Measurements from ENCODE around the gene AFF1.

Gene AFF1, protein sequence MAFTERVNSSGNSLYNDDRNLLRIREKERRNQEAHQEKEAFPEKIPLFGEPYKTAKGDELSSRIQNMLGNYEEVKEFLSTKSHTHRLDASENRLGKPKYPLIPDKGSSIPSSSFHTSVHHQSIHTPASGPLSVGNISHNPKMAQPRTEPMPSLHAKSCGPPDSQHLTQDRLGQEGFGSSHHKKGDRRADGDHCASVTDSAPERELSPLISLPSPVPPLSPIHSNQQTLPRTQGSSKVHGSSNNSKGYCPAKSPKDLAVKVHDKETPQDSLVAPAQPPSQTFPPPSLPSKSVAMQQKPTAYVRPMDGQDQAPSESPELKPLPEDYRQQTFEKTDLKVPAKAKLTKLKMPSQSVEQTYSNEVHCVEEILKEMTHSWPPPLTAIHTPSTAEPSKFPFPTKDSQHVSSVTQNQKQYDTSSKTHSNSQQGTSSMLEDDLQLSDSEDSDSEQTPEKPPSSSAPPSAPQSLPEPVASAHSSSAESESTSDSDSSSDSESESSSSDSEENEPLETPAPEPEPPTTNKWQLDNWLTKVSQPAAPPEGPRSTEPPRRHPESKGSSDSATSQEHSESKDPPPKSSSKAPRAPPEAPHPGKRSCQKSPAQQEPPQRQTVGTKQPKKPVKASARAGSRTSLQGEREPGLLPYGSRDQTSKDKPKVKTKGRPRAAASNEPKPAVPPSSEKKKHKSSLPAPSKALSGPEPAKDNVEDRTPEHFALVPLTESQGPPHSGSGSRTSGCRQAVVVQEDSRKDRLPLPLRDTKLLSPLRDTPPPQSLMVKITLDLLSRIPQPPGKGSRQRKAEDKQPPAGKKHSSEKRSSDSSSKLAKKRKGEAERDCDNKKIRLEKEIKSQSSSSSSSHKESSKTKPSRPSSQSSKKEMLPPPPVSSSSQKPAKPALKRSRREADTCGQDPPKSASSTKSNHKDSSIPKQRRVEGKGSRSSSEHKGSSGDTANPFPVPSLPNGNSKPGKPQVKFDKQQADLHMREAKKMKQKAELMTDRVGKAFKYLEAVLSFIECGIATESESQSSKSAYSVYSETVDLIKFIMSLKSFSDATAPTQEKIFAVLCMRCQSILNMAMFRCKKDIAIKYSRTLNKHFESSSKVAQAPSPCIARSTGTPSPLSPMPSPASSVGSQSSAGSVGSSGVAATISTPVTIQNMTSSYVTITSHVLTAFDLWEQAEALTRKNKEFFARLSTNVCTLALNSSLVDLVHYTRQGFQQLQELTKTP

DNA sequence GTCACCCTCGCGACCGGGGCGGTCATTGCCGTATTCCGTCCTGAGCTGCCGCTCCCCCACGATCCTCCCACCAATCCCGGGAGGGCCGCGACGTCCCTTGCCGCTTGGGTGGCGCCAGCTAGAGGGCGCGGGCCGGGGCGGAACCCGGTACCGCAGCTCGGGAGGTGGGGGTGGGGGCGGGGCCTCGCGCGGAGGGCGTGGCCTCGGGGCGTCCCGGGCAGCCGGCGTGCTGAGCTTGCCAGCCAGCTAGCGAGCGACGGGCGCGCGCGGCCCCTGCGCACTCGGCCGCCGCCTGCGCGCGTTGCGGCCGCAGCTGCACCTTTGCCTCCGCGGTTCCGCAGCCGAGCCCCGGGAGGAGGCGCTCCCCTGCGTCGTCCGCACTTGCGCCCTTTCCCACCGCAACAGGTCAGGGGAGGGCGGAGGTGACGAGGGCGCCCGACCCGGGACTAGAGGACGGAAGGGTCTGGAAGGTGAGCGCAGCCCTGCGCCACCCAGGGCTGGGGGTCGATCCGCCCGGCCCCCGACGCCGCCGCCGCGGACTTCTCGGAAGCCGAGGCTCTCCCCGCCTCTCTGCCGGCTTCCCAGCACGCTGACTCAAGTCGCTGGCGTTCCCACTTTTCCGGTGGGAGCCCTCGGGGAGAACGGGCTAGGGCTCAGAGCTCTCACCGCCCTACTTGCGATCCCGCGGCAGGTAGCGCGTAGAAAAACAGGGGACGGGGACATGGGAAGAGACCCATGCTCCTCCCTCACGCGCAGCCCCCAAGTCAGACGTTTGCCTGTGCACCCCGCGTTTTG lies at the start of gene AFF1:
Gene AFF1, plus strand, starts transcription at position 241 of the 795 bp plus-strand sequence. CDS start 13,523 bp downstream, outside the sequence.
- peak; percentile 98 for DNase-seq

DNA sequence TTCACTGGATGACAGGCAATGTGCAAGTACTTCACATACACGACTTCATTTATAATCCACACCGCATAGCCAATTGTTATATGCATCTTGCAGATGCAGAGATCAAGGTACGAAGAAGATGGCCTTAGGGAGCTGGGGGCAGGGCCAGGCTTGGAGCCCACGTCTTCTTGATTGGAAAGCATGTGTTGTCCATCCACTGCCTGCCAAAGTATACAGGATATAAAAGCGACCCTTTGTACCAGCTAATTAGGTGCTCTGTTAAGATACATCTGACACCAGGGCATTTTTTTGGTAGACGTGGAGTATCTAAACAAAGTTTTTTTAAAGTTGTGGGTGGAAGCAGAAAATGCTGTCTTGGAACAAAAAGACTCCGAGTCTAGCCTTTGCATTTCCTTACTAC lies 44.0 kb upstream of the AFF1 start:
- no peak for DNase-seq

DNA sequence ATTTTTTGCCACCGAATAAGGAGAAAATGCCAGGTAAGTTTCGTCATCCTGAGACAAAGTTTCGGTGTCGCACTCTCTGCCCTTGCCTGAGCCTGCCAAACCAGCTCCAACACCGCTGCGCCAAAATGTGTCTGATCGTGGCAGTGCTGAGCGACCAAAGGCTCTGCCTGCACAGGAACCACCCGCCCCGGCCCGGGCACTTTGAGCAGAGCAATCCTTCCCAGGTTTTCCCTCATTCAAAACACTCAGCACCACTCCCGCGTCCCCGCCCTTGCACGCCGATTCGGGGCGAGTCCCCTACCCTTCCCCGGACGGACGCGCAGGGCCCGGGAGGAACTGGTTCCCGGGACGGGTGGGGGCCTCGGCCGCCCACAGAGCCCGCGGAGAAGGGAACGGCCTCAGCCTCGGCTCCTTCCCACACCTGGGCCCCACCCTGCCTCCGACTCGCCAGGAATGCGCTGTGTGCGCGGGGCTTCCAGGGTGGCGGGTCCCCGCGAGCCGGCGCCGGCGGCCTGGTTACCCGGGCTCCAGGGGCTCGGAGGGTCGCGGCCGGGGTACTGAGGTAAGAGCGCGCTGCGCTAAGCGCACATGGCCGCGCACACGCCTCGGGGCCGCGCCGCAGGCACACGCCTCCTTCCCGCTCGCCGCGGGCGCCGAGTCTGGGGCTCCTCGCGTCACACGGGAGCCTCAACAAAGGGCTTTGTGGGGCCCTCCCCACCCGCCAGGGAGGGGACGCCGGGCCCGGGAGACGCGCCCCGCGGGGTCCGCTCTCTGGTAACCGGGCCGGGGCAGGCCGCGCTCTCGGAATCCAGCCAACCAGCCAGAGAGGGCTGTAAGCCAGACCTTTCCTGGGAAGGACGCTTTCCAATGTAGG lies 42.8 kb upstream of the AFF1 start, which contains the start of gene C4orf36:
Gene C4orf36, minus strand, starts transcription at position 661 of the 874 bp plus-strand sequence. CDS start 902 bp downstream, outside the sequence.
- DNase-seq, result peak; percentile 82

DNA sequence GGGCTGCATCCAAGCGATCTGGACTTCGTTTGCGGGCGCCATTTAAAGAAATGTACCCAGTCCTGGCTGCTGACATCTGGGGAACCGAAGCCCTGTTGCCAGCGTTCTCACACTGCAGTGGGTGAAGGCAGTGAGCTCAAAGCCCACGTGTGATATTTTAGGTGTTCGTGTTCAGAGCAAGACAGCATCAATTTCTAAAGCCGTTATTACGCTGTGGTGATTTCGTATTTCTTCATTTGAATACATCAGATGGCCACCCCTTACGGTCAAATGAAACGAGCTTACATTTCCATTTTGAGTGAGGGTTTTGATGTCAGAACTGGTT lies 42.2 kb upstream of the AFF1 start:
- peak; percentile 41 for DNase-seq

DNA sequence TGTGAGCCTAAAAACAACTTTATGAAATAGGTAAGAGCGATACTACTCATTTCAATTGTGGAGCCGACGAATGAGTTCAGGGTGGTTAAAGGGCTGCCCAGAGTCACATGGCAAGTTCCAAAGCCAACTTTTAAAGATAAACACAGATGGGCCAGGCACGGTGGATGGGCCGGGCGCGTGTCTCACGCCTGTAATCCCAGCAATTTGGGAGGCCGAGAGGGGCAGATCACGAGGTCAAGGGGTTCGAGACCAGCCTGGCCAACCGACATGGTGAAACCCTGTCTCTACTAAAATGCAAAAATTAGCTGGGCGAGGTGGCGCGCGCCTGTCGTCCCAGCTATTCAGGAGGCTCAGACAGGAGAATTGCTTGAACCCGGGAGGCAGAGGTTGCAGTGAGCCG lies 41.7 kb upstream of the AFF1 start:
- DNase-seq, result no peak

DNA sequence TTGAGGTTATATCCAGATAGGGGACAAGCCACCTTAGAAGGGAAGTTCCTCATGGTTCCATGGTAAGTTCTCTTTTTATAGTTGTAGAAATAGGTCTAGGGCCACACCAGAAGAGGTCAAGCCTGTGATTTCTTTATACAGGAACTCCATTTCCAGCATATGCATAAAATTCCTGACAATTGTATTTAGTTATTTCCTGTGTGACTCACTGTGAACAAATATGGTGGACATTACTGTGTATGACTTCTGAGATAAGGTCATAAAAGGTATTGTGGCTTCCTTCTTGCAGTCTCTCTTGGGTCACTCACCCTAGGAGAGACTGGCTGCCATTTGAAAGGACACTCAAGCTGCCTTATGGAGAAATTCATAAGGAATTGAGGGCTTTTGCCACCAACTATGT lies 40.4 kb upstream of the AFF1 start:
- no peak for DNase-seq

DNA sequence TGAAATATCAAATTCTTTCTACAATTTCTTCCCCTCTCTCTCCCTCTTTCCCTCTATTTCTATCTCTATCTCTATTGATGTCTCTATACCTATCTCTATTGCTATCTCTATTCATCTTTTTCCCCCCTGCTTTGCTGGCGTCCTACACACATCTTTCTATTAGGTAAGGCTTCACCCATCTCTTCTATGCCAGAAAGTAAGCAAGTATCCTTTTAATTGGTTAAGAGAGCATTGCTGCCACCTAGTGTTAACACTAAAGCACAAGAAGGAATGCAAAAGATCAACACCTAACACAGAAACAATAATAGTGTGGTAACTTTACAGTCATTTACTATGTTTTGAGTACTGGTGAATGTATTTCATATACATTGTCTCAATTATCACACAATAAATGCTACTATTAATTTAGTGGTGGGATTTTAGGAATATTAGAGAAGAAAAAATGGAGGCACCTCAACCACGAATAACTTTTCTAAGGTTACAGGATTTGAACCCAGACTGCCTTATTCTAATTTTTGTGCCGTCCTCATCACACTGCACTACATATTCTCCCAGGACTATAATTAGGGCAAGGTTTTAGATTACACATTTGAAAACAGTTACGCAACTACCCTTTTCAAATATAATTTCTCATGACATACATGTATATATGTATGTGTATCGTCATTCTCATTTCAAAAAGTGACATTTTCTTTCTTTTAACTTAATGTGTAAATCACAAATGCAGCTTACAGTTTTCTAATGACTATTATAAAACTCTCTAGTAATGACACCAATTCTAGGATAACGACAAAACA lies 38.9 kb upstream of the AFF1 start:
- DNase-seq, result peak; percentile 89

DNA sequence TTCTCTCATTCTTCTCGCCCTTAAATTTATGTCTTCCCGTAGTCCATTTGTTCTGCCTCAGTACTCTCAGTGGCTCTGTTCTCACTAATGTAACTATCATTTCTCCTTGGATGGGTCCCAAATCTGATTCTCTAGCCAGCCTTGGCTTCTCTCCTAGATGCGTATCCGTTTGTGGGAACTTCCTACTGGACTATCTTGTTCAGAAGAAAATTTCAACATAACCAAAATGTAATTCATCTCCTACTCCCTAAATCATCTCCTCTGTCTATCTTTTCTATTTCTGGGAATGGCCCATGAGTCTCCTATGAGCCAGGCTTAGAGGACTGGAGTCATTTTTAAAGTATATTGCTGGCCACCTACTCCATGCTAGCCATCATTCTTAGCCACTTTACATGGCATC lies 38.2 kb upstream of the AFF1 start:
- no peak for DNase-seq

DNA sequence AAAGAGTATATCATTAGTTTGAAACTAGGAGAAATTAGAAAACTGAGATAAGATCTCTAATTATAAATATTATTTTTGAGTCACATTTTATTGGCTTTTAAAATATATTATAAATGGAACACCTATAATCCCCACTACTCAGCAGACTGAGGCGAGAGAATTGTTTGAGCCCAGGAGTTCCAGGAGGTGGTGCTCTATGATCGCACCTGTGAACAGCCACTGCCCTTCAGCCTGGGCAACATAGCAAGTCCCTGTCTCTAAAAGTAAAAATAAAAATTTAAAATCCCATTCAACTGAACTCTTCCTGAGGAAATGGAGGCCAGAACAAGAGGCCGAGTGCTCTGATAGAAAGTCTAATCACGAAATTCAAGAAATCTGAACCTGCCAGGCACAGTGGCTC lies 36.2 kb upstream of the AFF1 start:
- peak; percentile 60 for DNase-seq

DNA sequence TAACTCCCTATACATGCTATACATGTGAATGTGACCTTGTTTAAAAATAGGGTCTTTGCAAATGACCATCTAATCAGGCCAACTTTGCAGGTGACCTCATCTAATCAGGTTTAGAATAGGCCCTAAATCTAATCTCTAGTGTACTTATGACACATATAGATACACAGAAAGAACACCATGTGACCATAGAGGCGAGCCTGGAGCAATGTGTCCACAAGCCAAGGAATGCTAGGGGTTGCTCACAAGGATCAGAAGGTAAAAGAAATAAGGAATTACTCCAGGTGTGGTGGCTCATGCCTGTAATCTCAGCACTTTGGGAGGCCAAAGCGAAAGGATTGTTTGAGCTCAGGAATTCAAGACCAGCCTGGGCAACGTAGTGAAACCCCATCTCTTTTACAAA lies 32.9 kb upstream of the AFF1 start:
- no peak for DNase-seq

DNA sequence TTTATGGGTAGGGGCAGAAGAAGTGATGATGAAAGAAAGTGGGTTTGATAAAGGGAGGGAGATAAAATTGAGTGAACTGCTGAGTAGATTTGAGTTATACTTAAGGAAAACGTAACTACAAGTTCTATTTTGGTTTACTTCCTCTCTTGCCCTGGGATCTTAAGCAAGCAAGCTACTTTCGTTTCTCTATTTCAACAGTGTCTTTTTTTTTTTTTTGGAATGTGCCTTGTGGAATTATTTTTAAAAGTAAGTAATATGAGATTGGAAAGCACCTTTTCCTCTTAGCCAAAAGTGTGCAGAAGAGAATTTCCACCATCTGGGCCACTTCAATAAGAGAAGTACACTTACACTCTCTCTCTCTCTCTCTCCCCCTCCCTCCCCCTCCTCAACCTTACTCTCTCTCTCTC lies 26.6 kb upstream of the AFF1 start:
- DNase-seq, result peak; percentile 74

DNA sequence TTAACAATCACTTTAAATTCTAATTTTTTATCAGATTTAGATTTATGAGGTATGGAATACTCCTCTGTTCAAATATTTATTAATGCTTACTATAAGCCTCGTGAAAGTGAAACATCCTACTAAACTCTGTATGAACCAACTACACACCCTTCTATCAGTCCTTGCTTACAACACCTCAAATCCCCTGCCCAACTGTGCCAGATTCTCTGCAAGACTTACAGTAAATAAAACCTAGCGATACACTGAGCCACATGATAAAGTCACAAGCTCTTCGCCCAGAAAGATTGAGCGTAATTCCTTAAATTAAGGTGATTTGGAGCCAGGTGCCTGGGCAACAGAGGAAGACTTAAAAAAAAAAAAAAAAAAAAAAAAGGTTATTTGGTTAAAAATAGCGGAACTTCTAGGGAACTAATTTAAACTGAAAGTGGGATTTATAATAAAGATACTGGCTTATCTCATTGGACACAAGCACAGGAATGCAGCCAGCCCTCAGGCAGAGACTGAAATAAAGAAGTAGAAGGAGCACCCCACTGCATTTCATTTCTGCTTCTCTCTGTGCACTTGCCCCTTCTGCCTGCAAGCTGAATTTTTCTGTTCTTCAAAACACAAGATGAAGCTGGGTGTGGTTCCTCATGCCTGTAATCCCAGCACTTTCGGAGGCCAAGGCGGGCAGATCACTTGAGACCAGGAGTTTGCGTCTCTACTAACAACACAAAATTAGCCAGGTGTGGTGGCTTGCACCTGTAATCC lies 25.1 kb upstream of the AFF1 start:
- DNase-seq, result peak; percentile 89

DNA sequence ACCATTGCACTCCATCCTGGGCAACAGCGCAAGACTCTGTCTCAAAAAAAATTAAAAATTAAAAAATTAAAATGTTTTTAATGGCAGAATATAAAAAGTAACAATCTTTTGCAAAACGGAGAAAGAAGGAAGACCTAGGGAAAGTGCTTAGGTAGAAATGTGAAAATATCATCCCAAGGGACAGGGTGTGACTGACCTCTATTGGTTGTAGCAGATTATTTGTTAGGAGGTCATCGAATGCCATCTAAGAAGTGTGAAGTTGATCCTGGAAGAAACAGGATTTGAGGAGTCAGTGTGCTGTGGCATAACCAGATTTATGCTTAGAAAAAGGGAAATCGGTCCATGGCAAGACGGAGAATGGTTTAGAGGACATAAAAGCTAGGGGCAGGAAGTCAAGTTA lies 24.4 kb upstream of the AFF1 start:
- DNase-seq, result no peak

DNA sequence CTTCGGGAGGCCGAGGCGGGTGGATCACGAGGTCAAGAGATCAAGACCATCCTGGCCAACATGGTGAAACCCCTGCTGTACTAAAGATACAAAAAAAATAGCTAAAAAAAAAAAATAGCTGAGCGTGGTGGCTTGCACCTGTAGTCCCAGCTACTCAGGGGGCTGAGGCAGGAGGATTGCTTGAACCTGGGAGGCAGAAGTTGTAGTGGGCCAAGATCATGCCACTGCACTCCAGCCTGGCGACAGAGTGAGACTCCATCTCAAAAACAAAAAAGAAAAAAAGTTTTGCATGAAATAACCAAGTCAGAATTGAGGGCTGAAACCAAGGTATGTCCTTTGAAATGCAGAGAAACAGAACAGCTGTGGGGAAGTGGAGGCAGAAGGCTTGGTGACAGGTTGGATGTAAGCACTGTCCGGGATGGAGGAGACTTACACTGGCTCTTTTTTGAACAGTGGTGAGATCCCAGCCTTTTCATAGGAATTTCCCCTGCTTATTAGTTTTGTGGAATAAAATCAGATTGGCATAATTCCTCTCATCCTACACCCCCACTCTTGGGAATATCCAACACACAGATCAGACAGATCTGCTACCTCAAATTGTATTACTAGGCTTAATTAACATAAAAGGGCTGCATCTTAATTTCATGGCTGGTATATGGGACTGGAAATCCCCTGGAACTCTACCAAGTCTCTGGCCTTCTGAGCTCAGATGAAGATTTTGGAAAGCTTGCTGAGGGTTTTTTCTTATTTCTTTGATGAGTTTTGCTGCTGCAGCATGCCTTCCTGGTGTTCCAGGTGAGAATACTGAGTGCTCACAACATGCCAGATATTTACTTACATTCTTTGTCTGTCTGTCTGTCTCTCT lies 23.8 kb upstream of the AFF1 start:
- DNase-seq, result no peak

DNA sequence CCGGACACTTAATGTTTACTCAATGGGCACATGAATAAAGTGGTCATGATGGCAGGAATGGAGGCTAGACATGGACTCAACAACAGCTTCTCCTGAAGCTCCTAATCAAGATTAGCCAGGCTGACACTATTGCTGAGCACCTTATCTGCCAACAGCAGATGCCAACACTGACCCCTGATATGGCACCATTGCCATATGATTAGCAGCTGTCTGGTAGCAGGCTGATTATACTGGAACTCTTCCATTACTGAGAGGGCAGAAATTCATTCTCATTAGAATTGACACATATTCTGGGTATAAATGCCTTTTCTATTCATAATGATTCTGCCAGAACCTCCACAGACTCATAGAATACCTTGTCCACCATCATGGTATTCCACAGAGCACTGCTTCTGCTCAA lies 18.4 kb upstream of the AFF1 start:
- peak; percentile 93 for DNase-seq

DNA sequence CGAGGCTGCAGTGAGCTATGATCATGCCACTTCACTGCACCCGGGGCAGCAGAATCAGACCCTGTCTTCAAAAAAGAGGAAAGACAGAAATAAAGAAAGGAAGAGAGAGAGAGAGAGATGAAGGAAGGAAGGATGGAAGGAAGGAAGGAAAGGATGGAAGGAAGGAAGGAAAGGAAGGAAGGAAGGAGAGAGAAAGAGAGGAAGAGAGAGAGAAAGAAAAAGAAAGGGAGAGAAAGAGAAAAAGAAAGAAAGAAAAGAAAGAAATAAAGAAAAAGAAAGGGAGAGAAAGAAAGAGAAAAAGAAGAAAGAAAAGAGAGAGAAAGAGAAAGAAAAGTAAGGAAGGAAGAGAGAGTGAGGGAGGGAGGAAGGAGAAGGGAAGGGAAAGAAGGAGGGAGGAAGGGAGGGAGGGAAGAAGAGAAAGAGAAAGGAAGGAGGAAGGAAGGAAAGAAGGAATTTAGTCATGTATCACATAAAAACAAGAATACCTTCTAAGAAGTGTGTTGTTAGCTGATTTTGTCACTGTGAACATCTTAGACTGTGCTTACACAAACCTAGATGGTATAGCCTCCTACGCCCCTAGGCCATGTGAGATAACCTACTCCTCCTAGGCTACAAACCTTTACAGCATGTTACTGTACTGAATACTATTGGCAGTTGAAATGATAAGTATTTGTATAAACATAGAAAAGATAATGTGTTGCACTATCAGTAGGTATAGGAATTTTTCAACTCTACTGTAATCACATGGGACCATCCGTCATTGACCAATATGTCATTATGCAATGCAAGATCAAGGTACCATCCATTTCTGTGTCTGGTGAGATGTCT lies 17.4 kb upstream of the AFF1 start:
- DNase-seq, result no peak

DNA sequence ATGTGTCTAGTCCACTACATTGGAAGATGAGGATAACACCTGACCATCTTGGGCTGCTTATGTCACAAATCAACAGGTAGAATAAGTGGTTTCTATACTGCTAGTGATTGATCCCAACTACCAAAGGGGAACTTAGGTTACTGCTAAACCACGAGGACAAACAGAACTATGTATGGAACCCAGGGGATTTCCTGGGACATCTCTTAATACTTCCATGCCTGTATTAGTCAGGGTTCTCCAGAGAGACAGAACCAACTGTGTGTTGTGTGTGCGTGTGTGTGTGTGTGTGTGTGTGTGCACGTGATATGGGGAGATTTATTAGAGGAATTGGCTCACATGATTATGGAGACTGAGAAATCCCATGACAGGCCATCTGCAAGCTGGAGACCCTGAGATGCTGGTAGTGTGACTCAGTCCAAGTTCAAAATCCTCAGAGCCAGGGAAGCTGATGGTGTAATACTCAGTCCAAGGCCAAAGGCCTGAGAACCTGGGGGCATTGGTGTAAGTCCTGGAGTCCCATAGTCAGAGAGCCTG lies 16.2 kb upstream of the AFF1 start:
- DNase-seq, result no peak

Measured in hematopoietic multipotent progenitor cell treated with erythropoietin and hydrocortisone succinate and interleukin-3 and kit ligand, for 4 days (in vitro differentiated cells).